ENCODE data around the gene NRXN2.

- TF ChIP-seq EZH2 (IDR thresholded peaks at IDR 0.05; ENCODE audit: borderline replicate concordance, low read depth, low read length, severe bottlenecking) (no peak), CTCF (IDR thresholded peaks at IDR 0.05; ENCODE audit: extremely low read depth in 1 of 2, insufficient read depth in 1 of 2, low read depth in 1 of 2, low read length in 2 of 2) (no peak), POLR2AphosphoS5 (IDR thresholded peaks at IDR 0.05; ENCODE audit: insufficient read depth, low read depth, low read length) (no peak)
These were observed 61.9 kb downstream of the NRXN2 start for GRCh38 chr11:64661146-64661545.

Measured in endothelial cell of umbilical vein (primary cell).